Gastroesophageal sphincter (tissue), 3 donors: ENCODE measurements around the gene PARD3B.

Experiments
- CTCF ChIP-seq, 4 experiments: fragments of 200-600 bp in 2 of 4; fragments of 450-650 bp in 2 of 4; sonication (generic) in 1 of 4; IDR thresholded peaks; one replicate each; pipeline ENCODE4 v1.5.1; 2017 to 2019; ENCODE audit warnings: antibody characterized with exemption in 4 of 4, mild to moderate bottlenecking in 2 of 4, moderate library complexity in 2 of 4
- POLR2A ChIP-seq, 2 donors: fragments of 450-650 bp; IDR thresholded peaks; one replicate each; pipeline ENCODE4 v1.6.1; 2017; ENCODE audit warnings: antibody characterized with exemption in 2 of 2, mild to moderate bottlenecking in 2 of 2, moderate library complexity in 1 of 2

- TF ChIP-seq CTCF (IDR thresholded peaks at IDR 0.05) = no peak
- TF ChIP-seq POLR2A (IDR thresholded peaks at IDR 0.05) = no peak
Measured at GRCh38 chr2:204680576-204680975, 135.3 kb downstream of the PARD3B start.
